HCT116 (cell line): ENCODE results near the gene MRPL42. TPM values are rescaled to one million over a fixed set of nuclear protein-coding genes. Genes with fewer than 3 reads are reported as not detected.

ENCODE experiments used
- ATAC-seq: fragments of 200-7000 bp; cut with Tn5 transposase; 2 replicates; pipeline ENCODE4 v1.9.1; 2020; ENCODE audit warnings: mild to moderate bottlenecking, moderate library complexity
- BruUV-seq: library from RNA; stranded (reverse); fragments of 400-500 nt; replicated peaks from 2 replicates; lab custom pipeline; 2021; lab: Mats Ljungman, UMichigan
- CTCF ChIA-PET: fragments of 300-600 bp; sonication (Branson Sonifier 250); formaldehyde crosslinking; loops from one replicate; lab custom pipeline; 2021; ENCODE audit warnings: antibody characterized with exemption; lab: Charles Lee
- POLR2A ChIA-PET: fragments of 300-600, 350-600 bp; sonication (Branson Sonifier 250); formaldehyde crosslinking; loops from one replicate; lab custom pipeline; 2021; ENCODE audit warnings: antibody characterized with exemption; lab: Charles Lee
- RAD21 ChIA-PET, 2 experiments: fragments of 300-600 bp; sonication (Branson Sonifier 250); formaldehyde crosslinking; loops; one replicate each; lab custom pipeline; 2023; ENCODE audit warnings: low total read pairs in 2 of 2; ENCODE audit not compliant: uncharacterized antibody in 2 of 2, unreplicated experiment in 2 of 2, low non-redundant PET in 1 of 2; lab: Charles Lee
- DNase-seq: peaks from one replicate; pipeline ENCODE4 v3.0.0-alpha.2; 2010; ENCODE audit warnings: low read depth, low spot score
- H2AFZ ChIP-seq: fragments of 200-600 bp; shearing (Covaris generic), sonication (generic); 2 replicates; pipeline ENCODE4 v1.6.1; 2017; ENCODE audit warnings: low read depth, mixed run types, mixed read lengths, antibody characterized with exemption, low read length; ENCODE audit not compliant: poor library complexity, severe bottlenecking
- H3K27ac ChIP-seq: 2 replicates; pipeline ENCODE4 v1.5.1; 2012; ENCODE audit warnings: low read depth, low read length
- H3K27me3 ChIP-seq: fragments of 200-600 bp; sonication (generic); 2 replicates; pipeline ENCODE4 v1.6.1; 2016; ENCODE audit warnings: mixed run types, low read length, mixed read lengths; ENCODE audit not compliant: insufficient read depth
- H3K36me3 ChIP-seq, 2 experiments: fragments of 200-500 bp in 1 of 2; fragments of 200-600 bp in 1 of 2; sonication (Bioruptor generic) in 1 of 2; sonication (generic) in 1 of 2; 2 replicates each; pipeline versions ENCODE4 v1.5.1 to v1.6.1; 2014 to 2016; ENCODE audit warnings: low read length in 2 of 2, inconsistent platforms in 1 of 2, mixed read lengths in 1 of 2, mixed run types in 1 of 2; ENCODE audit not compliant: insufficient read depth in 2 of 2, control insufficient read depth in 1 of 2
- H3K4me1 ChIP-seq, 2 experiments: fragments of 200-600 bp in 1 of 2; sonication (generic) in 1 of 2; 2 replicates each; pipeline versions ENCODE4 v1.5.1 to v1.6.1; 2012 to 2017; ENCODE audit warnings: low read length in 2 of 2, inconsistent platforms in 1 of 2, mild to moderate bottlenecking in 1 of 2, mixed read lengths in 1 of 2, mixed run types in 1 of 2, moderate library complexity in 1 of 2; ENCODE audit not compliant: insufficient read depth in 2 of 2, control insufficient read depth in 1 of 2
- H3K4me2 ChIP-seq: fragments of 200-600 bp; sonication (generic); 2 replicates; pipeline ENCODE4 v1.6.1; 2017; ENCODE audit warnings: mixed run types, low read length, mixed read lengths
- H3K4me3 ChIP-seq, 2 experiments: fragments of 200-600 bp in 1 of 2; sonication (generic) in 1 of 2; replicated peaks in 1 of 2; 2 replicates each; pipeline ENCODE4 v1.5.1; 2011 to 2016; ENCODE audit warnings: low read length in 2 of 2, control low read depth in 1 of 2, low read depth in 1 of 2, mild to moderate bottlenecking in 1 of 2, mixed read lengths in 1 of 2, mixed run types in 1 of 2
- H3K79me2 ChIP-seq: fragments of 200-600 bp; sonication (generic); 2 replicates; pipeline ENCODE4 v1.6.1; 2017; ENCODE audit warnings: mild to moderate bottlenecking, mixed run types, low read length, moderate library complexity, mixed read lengths; ENCODE audit not compliant: insufficient read depth
- H3K9ac ChIP-seq: fragments of 200-600 bp; sonication (generic); 2 replicates; pipeline ENCODE4 v1.6.1; 2016; ENCODE audit warnings: low read length, mixed read lengths
- H3K9me2 ChIP-seq: fragments of 200-600 bp; sonication (generic), shearing (Covaris generic); 2 replicates; pipeline ENCODE4 v1.6.1; 2017; ENCODE audit warnings: mixed run types, mild to moderate bottlenecking, moderate library complexity; ENCODE audit not compliant: insufficient read depth
- H3K9me3 ChIP-seq, 2 experiments: fragments of 200-500 bp in 1 of 2; fragments of 200-600 bp in 1 of 2; sonication (Bioruptor generic) in 1 of 2; sonication (generic) in 1 of 2; 2 replicates each; pipeline ENCODE4 v1.6.1; 2014 to 2017; ENCODE audit warnings: low read length in 2 of 2, mixed read lengths in 2 of 2, inconsistent platforms in 1 of 2, low read depth in 1 of 2, mild to moderate bottlenecking in 1 of 2, mixed run types in 1 of 2, moderate library complexity in 1 of 2; ENCODE audit not compliant: control insufficient read depth in 1 of 2, insufficient read depth in 1 of 2
- H4K20me1 ChIP-seq: fragments of 200-600 bp; sonication (generic), shearing (Covaris generic); 2 replicates; pipeline ENCODE4 v1.6.1; 2017; ENCODE audit warnings: mixed run types, mild to moderate bottlenecking, moderate library complexity; ENCODE audit not compliant: insufficient read depth
- CEBPB ChIP-seq: IDR thresholded peaks from 2 replicates; pipeline ENCODE4 v1.6.1; 2012; ENCODE audit warnings: low read depth
- CTCF ChIP-seq, 3 experiments: fragments of 200-600 bp in 1 of 3; sonication (generic) in 1 of 3; IDR thresholded peaks in 2 of 3; conservative IDR thresholded peaks in 1 of 3; 2 replicates each; pipeline ENCODE4 v1.5.1; 2012 to 2017; ENCODE audit warnings: low read depth in 2 of 3, low read length in 2 of 3, antibody characterized with exemption in 1 of 3, borderline replicate concordance in 1 of 3, control low read depth in 1 of 3, mild to moderate bottlenecking in 1 of 3, mixed read lengths in 1 of 3, mixed run types in 1 of 3, moderate library complexity in 1 of 3; ENCODE audit not compliant: insufficient read depth in 1 of 3
- EGR1 ChIP-seq: IDR thresholded peaks from 2 replicates; pipeline ENCODE4 v1.6.1; 2012; ENCODE audit warnings: low read depth
- ELF1 ChIP-seq: IDR thresholded peaks from 2 replicates; pipeline ENCODE4 v1.6.1; 2012; ENCODE audit warnings: low read depth, borderline replicate concordance
- EZH2 ChIP-seq: fragments of 200-600 bp; sonication (generic); IDR thresholded peaks from 2 replicates; pipeline ENCODE4 v1.6.1; 2017; ENCODE audit warnings: antibody characterized with exemption, mixed run types
- EZH2phosphoT487 ChIP-seq: fragments of 200-600 bp; IDR thresholded peaks from 2 replicates; pipeline ENCODE4 v1.6.1; 2018; ENCODE audit warnings: antibody characterized with exemption, borderline replicate concordance
- FOSL1 ChIP-seq: IDR thresholded peaks from 2 replicates; pipeline ENCODE4 v1.6.1; 2012; ENCODE audit warnings: low read depth
- JUND ChIP-seq: IDR thresholded peaks from 2 replicates; pipeline ENCODE4 v1.6.1; 2012
- MAX ChIP-seq: IDR thresholded peaks from 2 replicates; pipeline ENCODE4 v1.6.1; 2012
- POLR2A ChIP-seq: IDR thresholded peaks from 2 replicates; pipeline ENCODE4 v1.7.0; 2011; ENCODE audit warnings: borderline replicate concordance; ENCODE audit not compliant: insufficient read depth, insufficient read length; ENCODE audit errors: extremely low read depth
- REST ChIP-seq: IDR thresholded peaks from 2 replicates; pipeline ENCODE4 v1.6.1; 2012; ENCODE audit warnings: low read depth
- SIN3A ChIP-seq: IDR thresholded peaks from 2 replicates; pipeline ENCODE4 v1.6.1; 2012; ENCODE audit warnings: low read depth
- SP1 ChIP-seq: IDR thresholded peaks from 2 replicates; pipeline ENCODE4 v1.6.1; 2012; ENCODE audit warnings: low read depth
- SRF ChIP-seq: IDR thresholded peaks from 2 replicates; pipeline ENCODE4 v1.6.1; 2012; ENCODE audit warnings: low read depth
- TCF7L2 ChIP-seq: IDR thresholded peaks from 2 replicates; pipeline ENCODE4 v1.7.0; 2011; ENCODE audit warnings: borderline replicate concordance, inconsistent platforms; ENCODE audit not compliant: insufficient read depth, insufficient read length; ENCODE audit errors: extremely low read depth
- YY1 ChIP-seq: IDR thresholded peaks from 2 replicates; pipeline ENCODE4 v1.6.1; 2011; ENCODE audit warnings: low read length, low read depth, moderate library complexity, mild to moderate bottlenecking; ENCODE audit not compliant: insufficient replicate concordance; ENCODE audit errors: extremely low read depth
- ZBTB33 ChIP-seq: IDR thresholded peaks from 2 replicates; pipeline ENCODE4 v1.6.1; 2011; ENCODE audit warnings: mild to moderate bottlenecking, low read length, moderate library complexity; ENCODE audit not compliant: insufficient replicate concordance; ENCODE audit errors: extremely low read depth
- ZFX ChIP-seq: fragments of 450-650 bp; IDR thresholded peaks from 2 replicates; pipeline ENCODE4 v1.6.1; 2017
- ZNF274 ChIP-seq: fragments of 200-500 bp; sonication (Bioruptor generic); IDR thresholded peaks from 2 replicates; pipeline ENCODE4 v1.6.1; 2014; ENCODE audit warnings: mild to moderate bottlenecking, low read depth, low read length, inconsistent platforms
- intact Hi-C: fragments of 100-400 bp; cut with micrococcal nuclease; formaldehyde crosslinking; loops from 2 replicates; pipeline ENCODE4 v1.10.0; 2022
- total RNA-seq: library from RNA; stranded (reverse); gene quantifications from one replicate; pipeline ENCODE4 v1.2.1, GENCODE V29; 2021; ENCODE audit not compliant: unreplicated experiment
- TF ChIP-seq, protein P1 (sequence below): IDR thresholded peaks from 2 replicates; pipeline ENCODE4 v1.6.1; 2012

The MRPL42 gene
- total RNA-seq, 1 experiment from 2014 or later = 120 TPM

DNA sequence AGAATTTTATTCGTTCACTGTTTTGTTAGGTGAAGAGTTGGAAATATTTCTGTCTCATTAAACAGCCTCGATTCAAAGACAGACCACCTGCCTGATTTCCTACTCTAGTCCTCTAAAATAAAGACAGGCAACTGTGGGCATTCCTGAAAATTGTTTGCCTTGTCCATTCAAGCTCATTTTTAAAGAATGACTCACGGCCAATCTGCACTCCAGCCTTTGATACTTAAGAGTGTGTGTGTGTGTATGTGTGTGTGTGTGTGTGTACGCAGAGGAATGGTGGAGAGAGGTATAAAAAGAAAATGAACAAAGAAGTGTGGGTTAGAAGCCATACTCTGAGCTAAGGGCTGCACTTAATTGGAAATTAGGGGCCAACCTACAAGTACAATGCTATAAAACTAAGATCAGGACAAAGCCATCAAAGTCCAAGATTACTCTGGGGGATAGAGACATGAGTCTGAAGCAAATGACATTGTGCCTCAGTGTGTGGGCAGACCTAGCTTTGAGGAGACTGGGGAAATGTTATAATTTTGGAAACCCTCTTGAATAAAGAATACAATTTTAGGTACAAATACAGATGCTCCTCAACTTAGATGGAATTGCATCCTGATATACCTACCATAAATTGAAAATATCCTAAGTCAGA, 59.6 kb downstream of the MRPL42 start:
- peak; percentile 61 for DNase-seq
- peak overlapping the region; percentile 65 for H2AFZ ChIP-seq
- no peak overlapping the region for H3K27ac ChIP-seq
- peaks cover 9 to 14% of the 10 kb centered on the region in 2 experiments for H3K4me1 ChIP-seq
- no peak overlapping the region for H3K4me3 ChIP-seq
- H3K9me2 ChIP-seq = no peaks in the 10 kb centered on the region
- H3K27me3 ChIP-seq = no peaks in the 10 kb centered on the region
- ChIA-PET CTCF (interaction anchor here (0.6 to 1.6 kb wide), 4 partner anchors 11 to 575 kb away, joined by 3 to 5 read pairs (median 3); no protein-coding TSS in a partner anchor), RAD21 (no interaction called here), POLR2A (interaction anchor here (0.6 to 1.2 kb wide), 2 partner anchors 10 to 56 kb away, joined by 3 read pairs; no protein-coding TSS in a partner anchor)
- ATAC-seq = peak; percentile 80
- no TSS peak for BruUV-seq
- H3K79me2 ChIP-seq = no peaks in the 10 kb centered on the region
- no peaks in the 10 kb centered on the region for H3K9me3 ChIP-seq
- intact Hi-C loops = loop anchor here (5.0 kb wide), 1 partner anchor 450 kb away; no protein-coding TSS in a partner anchor
- peak overlapping the region; percentile 56 for H3K4me2 ChIP-seq
- H3K9ac ChIP-seq = no peak overlapping the region
- H3K36me3 ChIP-seq = no peaks in the 10 kb centered on the region
- no peaks in the 10 kb centered on the region for H4K20me1 ChIP-seq
- TF ChIP-seq, protein P1, sequence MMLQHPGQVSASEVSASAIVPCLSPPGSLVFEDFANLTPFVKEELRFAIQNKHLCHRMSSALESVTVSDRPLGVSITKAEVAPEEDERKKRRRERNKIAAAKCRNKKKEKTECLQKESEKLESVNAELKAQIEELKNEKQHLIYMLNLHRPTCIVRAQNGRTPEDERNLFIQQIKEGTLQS = no peak
- no peak for TF ChIP-seq REST
- peak; percentile 50 for TF ChIP-seq SP1
- TF ChIP-seq ZBTB33 = no peak
- TF ChIP-seq POLR2A = no peak
- TF ChIP-seq SRF = no peak
- TF ChIP-seq ZNF274 = no peak
- TF ChIP-seq CTCF (IDR thresholded peaks at IDR 0.05 in 2 of 3, conservative IDR thresholded peaks at IDR 0.05 in 1 of 3; ENCODE audit: borderline replicate concordance in 1 of 3, insufficient read depth in 1 of 3, low read depth in 2 of 3, low read length in 2 of 3) = no peak
- no peak for TF ChIP-seq CEBPB
- no peak for TF ChIP-seq ZFX
- peak; percentile 82 for TF ChIP-seq JUND
- no peak for TF ChIP-seq ELF1
- TF ChIP-seq SIN3A = no peak
- peak; percentile 87 for TF ChIP-seq TCF7L2
- TF ChIP-seq EZH2 = no peak
- TF ChIP-seq EZH2phosphoT487 = no peak
- peak; percentile 83 for TF ChIP-seq FOSL1
- no peak for TF ChIP-seq YY1
- no peak for TF ChIP-seq MAX
- no peak for TF ChIP-seq EGR1
